ENCODE data around the gene LTC4S. TPM values are rescaled to one million over a fixed set of nuclear protein-coding genes. Genes with fewer than 3 reads are reported as not detected.

Gene LTC4S
- polyA plus RNA-seq, 3 donors = 0.65 to 2.1 (median 0.69) TPM

- Histone ChIP-seq H3K9ac (ENCODE audit: insufficient read depth, low read length, poor library complexity, severe bottlenecking) (no peak overlapping the region), H4K20me1 (ENCODE audit: insufficient read depth, low read length) (peaks cover 80% of the 10 kb centered on the region), H3K4me3 (replicated peaks in 1 of 3; ENCODE audit: low read depth in 2 of 3, low read length in 3 of 3) (no peak overlapping the region), H3K4me1 (ENCODE audit: control insufficient read depth in 1 of 2, insufficient read depth in 2 of 2, low read length in 2 of 2) (peaks cover 35 to 45% of the 10 kb centered on the region in 2 donors), H3K36me3 (replicated peaks in 1 of 2; ENCODE audit: control insufficient read depth in 1 of 2, insufficient read depth in 2 of 2, low read length in 2 of 2) (peaks cover 36 to 40% of the 10 kb centered on the region in 2 donors), H3K79me2 (ENCODE audit: insufficient read depth, low read length) (peaks cover 43% of the 10 kb centered on the region), H3K27ac (ENCODE audit: low read depth in 1 of 2, low read length in 2 of 2) (no peak overlapping the region), H3K9me3 (replicated peaks in 1 of 2; ENCODE audit: control insufficient read depth in 1 of 2, insufficient read depth in 1 of 2, low read length in 2 of 2) (no peaks in the 10 kb centered on the region), H3K4me2 (replicated peaks; ENCODE audit: extremely low read depth, low read length, poor library complexity, severe bottlenecking) (no peak overlapping the region), H2AFZ (ENCODE audit: insufficient read depth, low read depth, low read length, poor library complexity, severe bottlenecking) (no peak overlapping the region), H3K27me3 (ENCODE audit: control insufficient read depth in 2 of 2, insufficient read depth in 2 of 2, low read length in 2 of 2) (no peaks in the 10 kb centered on the region)
- WGBS (ENCODE audit: insufficient coverage) = 95% methylated on average over 19 of the region's 19 CpGs
- TF ChIP-seq CTCF (IDR thresholded peaks at IDR 0.05) = no peak
- DNase-seq = no peak
- intact Hi-C loops (cut with micrococcal nuclease) = loop anchor here (5.0 kb wide), 2 partner anchors 35 to 105 kb away; partner anchors contain the start of gene TBC1D9B (in 1 of the 2)
- Mint-ChIP-seq H3K36me3 (peaks cover 37 to 45% of the 10 kb centered on the region in 2 donors), H3K27me3 (ENCODE audit: low read depth in 3 of 3) (peaks cover 0 to 2% (median 0%) of the 10 kb centered on the region in 3 donors), H3K27ac (peak overlapping the region in 3 of 7 donors; percentile 19 to 56 (median 46)), H3K4me1 (peaks cover 34% of the 10 kb centered on the region), H3K4me3 (no peak overlapping the region), H3K9me3 (no peaks in the 10 kb centered on the region)
Measured at GRCh38 chr5:179802207-179802883, 8.6 kb downstream of the LTC4S start.

GRCh38 chr5:179802950-179803562 is 9.3 kb downstream of the LTC4S start:
- no peak overlapping the region for H3K27ac ChIP-seq (ENCODE audit: low read depth in 1 of 2, low read length in 2 of 2)
- H3K4me1 ChIP-seq (ENCODE audit: control insufficient read depth in 1 of 2, insufficient read depth in 2 of 2, low read length in 2 of 2) = peaks cover 41 to 52% of the 10 kb centered on the region in 2 donors

More at GRCh38 chr5:179802950-179803562, 9.3 kb downstream of the LTC4S start:
- Mint-ChIP-seq H3K36me3 (peaks cover 33 to 39% of the 10 kb centered on the region in 2 donors), H3K27ac (peak overlapping the region in 1 of 7 donors; percentile 19), H3K9me3 (no peaks in the 10 kb centered on the region), H3K4me3 (no peak overlapping the region), H3K4me1 (peaks cover 36% of the 10 kb centered on the region), H3K27me3 (ENCODE audit: low read depth in 3 of 3) (peaks cover 0 to 2% (median 0%) of the 10 kb centered on the region in 3 donors)
- intact Hi-C loops (cut with micrococcal nuclease) = loop anchor here (5.0 kb wide), 2 partner anchors 34 to 104 kb away; partner anchors contain the start of gene TBC1D9B (in 1 of the 2)
- Histone ChIP-seq H2AFZ (ENCODE audit: insufficient read depth, low read depth, low read length, poor library complexity, severe bottlenecking) (no peak overlapping the region), H3K27me3 (ENCODE audit: control insufficient read depth in 2 of 2, insufficient read depth in 2 of 2, low read length in 2 of 2) (no peaks in the 10 kb centered on the region), H3K79me2 (ENCODE audit: insufficient read depth, low read length) (peaks cover 43% of the 10 kb centered on the region), H3K9ac (ENCODE audit: insufficient read depth, low read length, poor library complexity, severe bottlenecking) (no peak overlapping the region), H3K36me3 (replicated peaks in 1 of 2; ENCODE audit: control insufficient read depth in 1 of 2, insufficient read depth in 2 of 2, low read length in 2 of 2) (peaks cover 30 to 33% of the 10 kb centered on the region in 2 donors), H3K4me2 (replicated peaks; ENCODE audit: extremely low read depth, low read length, poor library complexity, severe bottlenecking) (peak overlapping the region; percentile 87), H3K9me3 (replicated peaks in 1 of 2; ENCODE audit: control insufficient read depth in 1 of 2, insufficient read depth in 1 of 2, low read length in 2 of 2) (no peaks in the 10 kb centered on the region), H3K4me3 (replicated peaks in 1 of 3; ENCODE audit: low read depth in 2 of 3, low read length in 3 of 3) (peak overlapping the region in 1 of 3 experiments; percentile 80), H4K20me1 (ENCODE audit: insufficient read depth, low read length) (peaks cover 76% of the 10 kb centered on the region)
- 83% methylated on average over 4 of the region's 11 CpGs for WGBS (ENCODE audit: insufficient coverage)
- TF ChIP-seq CTCF (IDR thresholded peaks at IDR 0.05) = no peak
- DNase-seq = no peak
